ENCODE results near the gene LYPD8.

DNA sequence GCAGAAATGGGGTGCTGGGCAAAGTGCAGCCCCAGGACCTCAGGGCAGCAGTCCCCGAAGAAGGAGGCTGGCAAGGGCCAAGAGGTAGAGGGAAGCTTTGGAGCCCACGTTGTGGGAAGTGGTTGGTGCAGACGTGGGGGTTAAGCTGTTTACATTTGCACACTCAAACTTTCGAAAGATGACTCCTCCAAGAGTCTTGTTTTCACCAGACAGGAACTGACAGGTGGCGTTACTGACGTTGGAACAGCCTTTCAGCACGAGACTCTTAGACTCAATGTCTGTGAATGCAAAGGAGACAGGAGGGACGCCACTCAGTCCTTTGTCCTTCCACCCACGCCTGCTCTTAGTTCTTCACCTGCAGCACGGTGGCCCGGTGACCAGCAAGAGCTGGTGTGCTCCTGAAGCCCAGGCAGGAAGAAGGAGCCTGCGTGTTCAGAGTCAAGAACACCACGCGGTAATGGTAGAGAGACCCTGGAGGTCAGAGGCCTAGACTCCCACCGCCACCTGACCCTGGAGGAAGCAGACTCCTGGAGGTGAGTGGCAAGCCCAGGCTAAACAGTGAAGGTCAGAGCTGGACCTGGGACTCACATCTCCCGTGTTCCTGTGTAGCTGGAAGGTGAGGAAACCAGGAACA lies 15.9 kb downstream of the LYPD8 start:
- TF ChIP-seq, protein P1, sequence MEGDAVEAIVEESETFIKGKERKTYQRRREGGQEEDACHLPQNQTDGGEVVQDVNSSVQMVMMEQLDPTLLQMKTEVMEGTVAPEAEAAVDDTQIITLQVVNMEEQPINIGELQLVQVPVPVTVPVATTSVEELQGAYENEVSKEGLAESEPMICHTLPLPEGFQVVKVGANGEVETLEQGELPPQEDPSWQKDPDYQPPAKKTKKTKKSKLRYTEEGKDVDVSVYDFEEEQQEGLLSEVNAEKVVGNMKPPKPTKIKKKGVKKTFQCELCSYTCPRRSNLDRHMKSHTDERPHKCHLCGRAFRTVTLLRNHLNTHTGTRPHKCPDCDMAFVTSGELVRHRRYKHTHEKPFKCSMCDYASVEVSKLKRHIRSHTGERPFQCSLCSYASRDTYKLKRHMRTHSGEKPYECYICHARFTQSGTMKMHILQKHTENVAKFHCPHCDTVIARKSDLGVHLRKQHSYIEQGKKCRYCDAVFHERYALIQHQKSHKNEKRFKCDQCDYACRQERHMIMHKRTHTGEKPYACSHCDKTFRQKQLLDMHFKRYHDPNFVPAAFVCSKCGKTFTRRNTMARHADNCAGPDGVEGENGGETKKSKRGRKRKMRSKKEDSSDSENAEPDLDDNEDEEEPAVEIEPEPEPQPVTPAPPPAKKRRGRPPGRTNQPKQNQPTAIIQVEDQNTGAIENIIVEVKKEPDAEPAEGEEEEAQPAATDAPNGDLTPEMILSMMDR (IDR thresholded peaks at IDR 0.05) = no peak
- no peak for TF ChIP-seq TCF7L2 (IDR thresholded peaks at IDR 0.05; ENCODE audit: low read depth, low read length)
- TF ChIP-seq SIN3A (IDR thresholded peaks at IDR 0.05; ENCODE audit: borderline replicate concordance, insufficient read depth, low read depth, low read length) = no peak

All from Panc1 (cell line).